H54 (cell line): ENCODE data around the gene ZNF622.

Experiments used
- DNase-seq: peaks from one replicate; pipeline ENCODE4 v3.0.0; 2011; ENCODE audit warnings: low spot score, mixed read lengths; ENCODE audit not compliant: insufficient read length
- FAIRE-seq: peaks from 3 replicates; lab custom pipeline; 2011; peaks lifted over from hg19 to GRCh38; lab: Jason Lieb, UNC
- POLR2A ChIP-seq: IDR thresholded peaks from 2 replicates; pipeline ENCODE4 v1.6.1; 2011; ENCODE audit warnings: low read depth, mild to moderate bottlenecking, low read length

Gene ZNF622, protein sequence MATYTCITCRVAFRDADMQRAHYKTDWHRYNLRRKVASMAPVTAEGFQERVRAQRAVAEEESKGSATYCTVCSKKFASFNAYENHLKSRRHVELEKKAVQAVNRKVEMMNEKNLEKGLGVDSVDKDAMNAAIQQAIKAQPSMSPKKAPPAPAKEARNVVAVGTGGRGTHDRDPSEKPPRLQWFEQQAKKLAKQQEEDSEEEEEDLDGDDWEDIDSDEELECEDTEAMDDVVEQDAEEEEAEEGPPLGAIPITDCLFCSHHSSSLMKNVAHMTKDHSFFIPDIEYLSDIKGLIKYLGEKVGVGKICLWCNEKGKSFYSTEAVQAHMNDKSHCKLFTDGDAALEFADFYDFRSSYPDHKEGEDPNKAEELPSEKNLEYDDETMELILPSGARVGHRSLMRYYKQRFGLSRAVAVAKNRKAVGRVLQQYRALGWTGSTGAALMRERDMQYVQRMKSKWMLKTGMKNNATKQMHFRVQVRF

DNA sequence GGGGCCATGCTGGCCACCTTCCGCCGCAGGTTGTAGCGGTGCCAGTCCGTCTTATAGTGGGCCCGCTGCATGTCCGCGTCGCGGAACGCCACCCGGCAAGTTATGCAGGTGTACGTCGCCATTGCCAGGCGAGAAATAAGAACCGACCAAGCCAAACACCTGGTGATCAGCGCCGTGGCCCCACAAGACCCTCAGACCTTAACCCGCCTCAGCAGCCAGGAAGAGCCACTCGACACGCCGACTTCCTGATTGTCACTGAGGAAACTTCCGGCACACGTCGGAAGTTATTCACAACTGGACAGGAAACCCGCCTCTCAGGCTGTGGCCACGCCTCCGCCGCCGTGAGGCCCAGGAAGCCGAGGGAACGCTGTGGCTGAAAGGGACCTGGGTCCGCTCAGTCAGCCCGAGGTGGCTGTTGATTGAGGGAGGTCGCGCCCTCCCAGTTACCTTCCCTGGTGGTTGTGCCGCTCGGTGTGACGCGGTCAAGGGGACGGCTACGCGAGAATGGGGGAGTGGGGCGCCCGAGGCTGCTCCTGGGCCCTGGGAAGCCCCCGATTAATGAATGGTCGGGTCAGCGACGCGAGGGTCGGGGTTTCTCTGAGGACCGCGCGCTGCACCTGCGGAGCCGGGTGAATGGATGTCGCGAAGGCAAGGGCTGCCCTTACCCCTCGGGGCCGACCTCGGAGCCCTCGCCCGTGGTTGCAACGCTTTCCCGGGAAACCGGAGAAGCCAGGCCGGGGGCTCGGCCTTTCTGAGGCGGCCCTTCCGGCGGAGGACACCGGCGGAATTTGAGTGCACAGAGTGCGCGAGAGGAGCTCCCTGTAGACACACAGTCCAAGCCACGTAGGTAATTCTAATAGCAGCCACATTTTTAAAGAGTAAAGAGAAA, at the start of gene ZNF622:
Gene ZNF622 (minus strand): TSS at position 257 of the 889 bp plus-strand sequence. CDS start 135 bp downstream, at position 122.
- TF ChIP-seq POLR2A, result peak; percentile 96
- FAIRE-seq, result peak; percentile 88
- DNase-seq, result peak; percentile 68

DNA sequence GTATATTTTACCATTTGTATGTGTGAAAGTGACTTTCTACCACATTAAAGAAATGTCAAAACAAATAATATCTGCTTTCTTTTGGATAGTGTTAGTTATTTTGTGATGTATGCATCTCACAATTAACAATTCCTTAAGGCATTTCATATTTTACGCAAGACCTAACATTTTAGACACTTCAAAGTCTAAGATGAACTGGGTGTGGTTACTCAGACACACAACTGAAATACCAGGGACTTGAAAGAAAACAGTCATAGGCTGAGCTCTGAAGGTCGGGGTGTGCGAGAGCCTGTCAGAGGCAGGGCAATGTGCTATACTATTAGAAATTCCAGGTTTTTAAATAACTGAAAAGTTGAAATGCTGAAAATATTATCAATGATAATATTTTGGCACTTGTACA, 44.5 kb upstream of the ZNF622 start:
- DNase-seq (no peak), FAIRE-seq (no peak)
- no peak for TF ChIP-seq POLR2A

DNA sequence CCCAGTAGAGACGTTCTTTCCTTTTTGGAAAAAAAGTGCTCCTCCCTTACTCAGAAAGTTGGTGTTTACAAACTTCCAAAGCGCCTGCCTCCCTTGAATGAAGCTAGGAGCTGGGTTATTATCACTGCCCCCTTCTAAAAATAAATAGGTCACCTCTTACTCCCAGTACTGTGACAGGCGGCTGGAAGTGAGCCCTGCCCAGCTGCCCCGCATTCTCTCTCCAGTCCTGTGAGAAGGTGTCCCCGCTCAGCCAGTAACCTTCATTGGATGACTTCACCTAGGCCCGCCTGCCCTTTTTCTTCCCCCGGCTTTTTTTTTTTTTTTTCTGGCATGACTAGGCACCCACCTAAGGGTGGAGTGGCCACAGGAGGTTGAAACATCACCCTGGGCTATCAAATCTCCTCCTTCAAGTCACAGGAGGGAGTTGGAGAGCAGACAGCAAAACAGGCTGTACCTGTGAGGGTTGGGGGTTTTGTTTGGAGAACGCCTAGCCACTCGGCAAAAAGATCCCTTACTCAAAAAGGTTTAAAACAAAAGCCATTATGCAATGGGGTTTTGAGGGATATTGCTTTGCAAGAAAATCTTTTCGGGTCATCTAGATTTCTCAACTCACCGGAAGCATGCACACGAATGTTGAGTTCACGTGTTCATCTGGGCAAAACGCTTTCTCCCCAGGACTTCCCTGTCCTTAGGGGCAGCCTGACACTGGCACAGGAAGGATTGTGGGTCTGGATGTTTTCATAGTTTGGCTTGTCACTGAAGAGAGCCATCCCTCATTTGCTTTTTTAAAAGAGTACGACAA, 43.3 kb upstream of the ZNF622 start:
- DNase-seq (peak; percentile 82), FAIRE-seq (peak; percentile 82)
- TF ChIP-seq POLR2A, result no peak

DNA sequence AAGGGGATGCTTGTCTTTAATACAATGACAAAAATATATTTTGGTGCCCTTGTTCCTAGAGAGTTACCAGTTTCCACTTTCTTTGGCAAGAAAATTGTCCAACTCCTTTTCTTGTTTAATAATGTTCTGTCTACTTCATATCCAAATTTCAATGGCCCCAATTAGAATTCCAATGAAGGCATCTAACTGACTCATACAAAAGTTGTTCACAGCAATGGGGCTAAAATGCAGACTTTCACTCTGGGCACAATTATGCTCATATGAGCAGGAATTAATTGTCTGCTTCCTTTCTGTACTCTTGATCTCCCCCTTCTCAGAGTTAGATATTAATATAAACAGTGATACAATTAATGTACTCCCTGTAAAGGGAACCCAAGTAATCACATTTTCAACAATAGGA, 42.1 kb upstream of the ZNF622 start:
- FAIRE-seq (no peak), DNase-seq (no peak)
- no peak for TF ChIP-seq POLR2A

DNA sequence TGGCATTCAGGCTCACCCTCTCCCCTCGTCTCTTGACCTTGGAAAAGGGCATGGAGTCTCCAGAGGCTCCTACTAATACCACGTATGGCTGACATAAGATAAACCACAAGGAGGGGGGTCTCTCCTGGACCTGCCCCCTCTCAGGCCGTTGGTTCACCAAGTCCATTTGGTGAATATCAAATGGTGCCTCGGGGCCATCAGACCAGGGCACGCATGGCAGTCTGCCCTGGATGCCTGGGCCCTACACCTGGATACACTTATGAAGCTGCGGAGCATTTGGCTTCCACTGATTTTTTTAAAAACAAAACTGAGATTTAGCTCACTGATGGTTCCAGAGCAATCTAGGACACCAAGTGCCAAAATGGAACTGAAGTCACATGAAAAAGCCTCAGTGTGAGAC, 40.3 kb upstream of the ZNF622 start:
- FAIRE-seq (no peak), DNase-seq (no peak)
- TF ChIP-seq POLR2A, result no peak

DNA sequence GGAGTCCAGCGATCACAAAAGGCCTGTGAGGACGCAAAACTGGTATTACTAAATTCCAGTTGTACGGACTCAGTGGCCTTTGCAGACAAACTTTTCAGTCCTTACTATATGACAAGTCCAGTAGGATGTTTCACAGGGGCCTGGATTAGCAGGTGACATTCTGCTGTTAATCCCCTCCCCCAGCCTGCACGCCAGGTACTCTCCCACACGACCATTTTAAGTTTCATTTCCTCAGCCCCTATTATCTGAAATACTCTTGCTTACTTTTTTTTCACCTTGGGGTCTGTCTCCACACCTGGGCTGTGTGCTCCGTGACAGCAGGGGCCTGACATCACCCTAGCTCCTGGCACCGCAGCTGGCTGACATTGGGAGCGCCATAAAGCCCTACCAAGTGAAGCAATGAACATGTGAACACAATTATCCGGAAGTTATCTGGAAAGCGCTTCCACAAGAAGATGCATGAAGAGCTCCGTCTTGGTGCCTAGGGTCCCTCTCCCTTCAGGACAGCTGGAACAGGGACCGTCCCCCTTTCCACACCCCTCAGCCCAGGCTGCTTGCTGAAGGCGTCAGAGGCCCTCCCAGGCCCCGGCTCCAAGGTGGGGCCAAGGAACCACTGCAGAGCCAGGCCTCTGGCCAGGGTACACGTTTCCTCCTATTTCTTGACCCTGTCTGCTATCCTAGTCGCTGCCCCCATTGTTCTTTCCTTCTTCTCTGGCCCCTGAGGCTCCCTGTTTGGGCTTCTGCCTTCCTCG, 39.7 kb upstream of the ZNF622 start:
- no peak for TF ChIP-seq POLR2A
- no peak for DNase-seq
- no peak for FAIRE-seq

DNA sequence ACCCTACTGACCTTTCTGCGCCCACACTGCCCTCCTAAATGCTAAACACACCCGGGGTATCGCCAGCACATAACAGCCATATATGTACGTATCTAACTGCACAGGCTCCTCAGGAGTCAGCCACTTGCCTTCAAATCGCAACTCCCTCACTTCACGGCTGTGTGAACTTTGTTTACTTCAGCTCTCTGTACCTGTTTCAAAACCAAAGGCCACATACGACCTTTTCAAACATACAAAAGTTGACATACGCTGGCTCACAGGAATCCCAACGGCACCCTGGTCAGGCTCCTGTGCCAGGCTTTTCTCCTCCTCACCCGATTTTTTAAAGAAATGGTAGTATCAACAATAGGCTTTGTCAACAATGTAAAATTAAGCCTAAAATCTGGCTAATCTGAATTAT, 39.0 kb upstream of the ZNF622 start:
- no peak for FAIRE-seq
- no peak for TF ChIP-seq POLR2A
- DNase-seq, result no peak

DNA sequence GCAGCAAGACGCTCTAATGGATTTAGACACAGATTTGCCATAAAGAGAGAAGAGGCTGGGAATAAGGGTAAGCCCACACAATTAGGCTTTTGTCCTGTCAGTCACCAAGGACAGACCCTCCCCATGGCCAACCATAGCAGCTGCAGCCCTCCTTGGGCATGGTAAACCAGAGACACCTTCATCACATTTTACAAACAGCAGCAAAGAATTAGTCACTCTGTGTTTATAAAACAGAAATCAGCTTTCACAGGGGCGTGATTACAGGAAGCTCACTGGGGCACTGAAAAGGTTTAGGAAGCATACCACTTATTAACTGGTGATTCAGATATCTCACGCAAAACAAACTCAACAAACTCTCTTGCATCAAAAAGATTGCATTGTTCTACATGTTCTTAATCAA, 37.3 kb upstream of the ZNF622 start:
- TF ChIP-seq POLR2A, result no peak
- DNase-seq (no peak), FAIRE-seq (no peak)

DNA sequence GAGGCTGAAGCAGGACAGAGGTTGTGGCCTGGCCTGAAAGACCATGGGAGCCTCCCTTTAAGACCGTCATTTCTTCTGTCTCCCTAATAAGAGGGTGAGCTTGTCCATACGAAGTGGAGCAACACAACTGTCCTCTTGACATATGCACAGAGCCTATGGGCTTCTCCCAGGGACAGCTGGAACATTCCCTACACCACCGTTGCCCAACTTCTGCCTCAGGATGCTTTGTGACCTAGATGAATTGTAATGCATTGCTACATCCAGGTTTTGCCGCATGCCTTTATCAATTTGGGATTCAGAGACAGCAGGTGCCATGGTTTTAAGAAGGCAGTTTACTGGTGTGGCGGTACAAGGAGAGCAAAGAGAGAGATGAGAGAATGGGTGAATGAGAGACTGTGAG, 34.4 kb upstream of the ZNF622 start:
- DNase-seq (no peak), FAIRE-seq (no peak)
- no peak for TF ChIP-seq POLR2A

DNA sequence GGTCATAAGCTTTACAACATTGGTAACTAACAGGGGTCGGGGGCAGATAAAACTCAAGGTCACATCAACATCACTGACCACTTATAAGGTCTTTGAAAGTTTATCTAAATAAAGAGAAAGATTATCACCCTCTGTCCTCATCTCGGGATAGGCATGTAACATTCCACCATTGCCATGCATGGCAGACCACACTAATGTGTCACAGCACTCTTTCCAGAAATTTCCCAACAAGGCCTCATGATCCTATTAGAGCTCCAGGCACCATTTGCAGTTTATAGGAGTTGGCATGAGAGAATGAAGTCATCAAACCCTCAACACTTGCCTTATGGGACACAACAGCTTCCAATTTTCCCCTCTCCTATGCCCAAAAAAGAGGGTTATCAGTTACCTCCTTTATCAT, 31.9 kb upstream of the ZNF622 start:
- DNase-seq (no peak), FAIRE-seq (no peak)
- no peak for TF ChIP-seq POLR2A

DNA sequence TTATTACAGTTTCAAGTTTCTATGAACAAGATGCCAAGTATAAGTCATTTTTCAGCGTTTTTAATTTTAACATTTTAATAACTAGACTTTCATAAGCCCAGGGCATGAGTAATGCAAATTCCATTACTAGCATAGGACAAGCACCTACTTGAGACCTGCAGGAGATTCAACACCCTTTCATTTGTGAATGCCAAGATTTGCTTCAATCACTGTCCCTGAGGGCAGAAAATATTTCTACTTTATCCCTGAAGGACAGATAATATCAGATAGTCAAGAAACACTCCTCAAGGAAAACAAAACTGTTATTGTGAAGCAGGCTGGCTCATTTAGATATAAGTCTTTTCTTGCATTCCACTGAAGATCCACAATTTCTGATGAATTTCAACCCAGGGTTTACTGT, 27.7 kb upstream of the ZNF622 start:
- no peak for TF ChIP-seq POLR2A
- DNase-seq (no peak), FAIRE-seq (peak; percentile 71)

DNA sequence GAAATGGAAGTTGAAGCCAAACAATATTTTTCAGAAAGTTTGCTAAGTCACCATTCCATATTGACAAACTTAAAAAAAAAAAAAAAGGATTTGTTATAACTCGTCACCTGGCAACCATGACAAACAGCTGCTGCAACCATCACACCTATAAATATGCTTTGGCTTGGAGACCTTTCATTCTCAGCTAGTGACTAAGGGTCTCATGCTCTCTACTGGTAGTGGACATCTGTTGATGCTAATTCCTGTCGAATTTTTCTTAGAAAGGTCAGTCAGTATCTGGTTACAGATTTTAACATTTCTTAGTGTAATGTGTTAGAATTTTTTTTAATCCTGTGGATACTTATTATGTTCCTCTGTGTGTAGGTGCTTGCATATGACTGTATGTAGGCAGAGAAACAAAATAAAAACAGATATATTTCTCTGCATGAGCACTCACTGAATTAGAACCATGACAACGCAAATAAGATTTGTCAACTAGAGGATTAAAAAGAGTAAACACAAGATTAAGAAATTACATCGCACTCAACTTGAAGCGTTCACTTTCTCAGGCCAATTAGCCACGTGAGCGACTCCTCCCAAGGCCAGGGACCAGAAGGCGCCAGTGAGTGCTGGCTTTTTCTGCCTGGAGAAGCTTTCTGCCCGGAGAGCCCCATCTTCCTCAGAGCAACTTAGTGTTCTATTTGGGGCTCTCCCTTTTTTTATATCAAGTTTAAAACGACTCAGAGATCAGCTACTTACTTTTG, 27.0 kb upstream of the ZNF622 start:
- peak; percentile 50 for FAIRE-seq
- no peak for DNase-seq
- TF ChIP-seq POLR2A, result no peak
